Adrenal gland (tissue), 12 donors: Measurements from ENCODE around the gene FBXW7. TPM values are rescaled to one million over a fixed set of nuclear protein-coding genes. Genes with fewer than 3 reads are reported as not detected.

Source experiments
- DNase-seq, 7 donors: peaks; one replicate each; pipeline ENCODE4 v3.0.0-alpha.2; 2019 to 2020
- H3K27ac ChIP-seq, 5 donors: fragments of 200-600 bp; sonication (generic) in 4 of 5; 1 replicate in 3 of 5; 2 replicates in 2 of 5; pipeline versions ENCODE4 v1.5.1 to v1.8.0; 2016 to 2020; ENCODE audit warnings: mild to moderate bottlenecking in 1 of 5
- H3K27me3 ChIP-seq: fragments of 200-600 bp; 2 replicates; pipeline ENCODE4 v1.8.0; 2021
- H3K36me3 ChIP-seq, 2 donors: fragments of 200-600 bp; replicated peaks in 1 of 2; 1 replicate in 1 of 2; 2 replicates in 1 of 2; pipeline versions ENCODE4 v1.5.1 to v1.8.0; 2018 to 2022
- H3K4me1 ChIP-seq, 2 donors: fragments of 200-600 bp; replicated peaks in 1 of 2; 1 replicate in 1 of 2; 2 replicates in 1 of 2; pipeline versions ENCODE4 v1.5.1 to v1.8.0; 2018 to 2021
- H3K4me3 ChIP-seq, 4 donors: fragments of 200-600 bp; sonication (generic) in 3 of 4; one replicate each; pipeline ENCODE4 v1.5.1; 2016 to 2018
- H3K9me3 ChIP-seq, 3 donors: fragments of 200-600 bp; sonication (generic) in 1 of 3; replicated peaks in 1 of 3; 1 replicate in 2 of 3; 2 replicates in 1 of 3; pipeline versions ENCODE4 v1.5.1 to v1.8.0; 2016 to 2021
- POLR2A ChIP-seq, 2 donors: fragments of 450-650 bp; IDR thresholded peaks; one replicate each; pipeline ENCODE4 v1.6.1; 2017; ENCODE audit warnings: antibody characterized with exemption in 2 of 2, mild to moderate bottlenecking in 2 of 2, moderate library complexity in 1 of 2
- WGBS, 4 donors: extraction: QIAGEN DNeasy Blood & Tissue Kit in 2 of 4; methylation state at CpG; one replicate each; pipeline versions ENCODE4 v1.1.5 to v1.1.7; 2013 to 2017; 5-methylcytosine and 5-hydroxymethylcytosine counted together
- intact Hi-C, 2 donors: fragments of 100-400 bp; cut with DNase I; formaldehyde crosslinking; loops; one replicate each; pipeline versions ENCODE4 v1.14.1 to v1.15.0; 2022 to 2023
- polyA plus RNA-seq, 3 donors: library from polyadenylated mRNA; stranded (reverse); fragments of 200-250 nt in 2 of 3; fragments of 350-450 nt in 1 of 3; fragmentation: Illumina TruSeq in 1 of 3; extraction: RNeasy Lipid Tissue Mini Kit (QIAGEN cat#74804) in 1 of 3; gene quantifications; one replicate each; pipeline ENCODE4 v1.2.3, GENCODE V29; 2013 to 2014
- total RNA-seq, 9 donors: library from RNA; depleted of rRNA in 4 of 9; stranded (reverse); fragments of >200 nt in 4 of 9; fragments of 120-200 nt in 1 of 9; fragmentation: NEBNext Ultra II Directional in 1 of 9; extraction: Animal tissue kit (Norgen Biotek cat#: 25700) in 1 of 9; gene quantifications; one replicate each; pipeline versions ENCODE4 v1.1.0 to v1.2.4, GENCODE V29; 2013 to 2023
- TF ChIP-seq, protein P1 (sequence below), 6 experiments: fragments of 450-650 bp in 4 of 6; fragments of 200-600 bp in 2 of 6; sonication (generic) in 1 of 6; IDR thresholded peaks; 1 replicate in 5 of 6; 2 replicates in 1 of 6; pipeline versions ENCODE4 v1.5.1 to v1.8.0; 2016 to 2021; ENCODE audit warnings: antibody characterized with exemption in 6 of 6, mild to moderate bottlenecking in 2 of 6, moderate library complexity in 1 of 6
- donor health status: healthy with polysubstance abuse.
- donor health status: Bipolar disorder and iron deficiency.
- donor health status: DM: yes; HTN: yes; CAD: no.
- donor health status: DM: no; HTN: no; CAD: no.
- donor health status: DM: no; HTN: no; CAD: no.
- donor health status: DM: yes; HTN: yes; CAD: no.

The FBXW7 gene
- total and polyA plus RNA-seq, 12 donors, result 17.6 to 55.5 (median 30.9) TPM

DNA sequence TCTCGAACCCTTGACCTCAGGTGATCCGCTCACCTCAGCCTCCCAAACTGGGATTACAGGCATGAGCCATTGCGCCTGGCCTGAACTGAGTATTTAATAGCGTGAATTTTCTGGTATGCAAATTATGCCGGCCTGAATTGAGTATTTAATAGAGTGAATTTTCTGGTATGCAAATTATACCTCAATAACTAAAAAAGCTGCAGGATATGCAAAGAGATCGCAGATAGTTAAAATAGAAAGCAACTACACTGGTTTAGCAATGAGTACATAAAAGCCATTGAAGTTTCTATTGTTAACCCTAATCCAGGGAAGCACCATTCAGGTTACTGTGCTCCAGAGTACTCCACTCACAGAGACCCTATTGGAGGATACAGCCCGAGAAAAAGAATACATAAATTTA lies 22.8 kb downstream of the FBXW7 start:
- Histone ChIP-seq H3K4me1 (no peaks in the 10 kb centered on the region), H3K27me3 (no peaks in the 10 kb centered on the region), H3K4me3 (no peak overlapping the region), H3K9me3 (no peaks in the 10 kb centered on the region), H3K36me3 (no peaks in the 10 kb centered on the region), H3K27ac (no peak overlapping the region)
- TF ChIP-seq, protein P1, sequence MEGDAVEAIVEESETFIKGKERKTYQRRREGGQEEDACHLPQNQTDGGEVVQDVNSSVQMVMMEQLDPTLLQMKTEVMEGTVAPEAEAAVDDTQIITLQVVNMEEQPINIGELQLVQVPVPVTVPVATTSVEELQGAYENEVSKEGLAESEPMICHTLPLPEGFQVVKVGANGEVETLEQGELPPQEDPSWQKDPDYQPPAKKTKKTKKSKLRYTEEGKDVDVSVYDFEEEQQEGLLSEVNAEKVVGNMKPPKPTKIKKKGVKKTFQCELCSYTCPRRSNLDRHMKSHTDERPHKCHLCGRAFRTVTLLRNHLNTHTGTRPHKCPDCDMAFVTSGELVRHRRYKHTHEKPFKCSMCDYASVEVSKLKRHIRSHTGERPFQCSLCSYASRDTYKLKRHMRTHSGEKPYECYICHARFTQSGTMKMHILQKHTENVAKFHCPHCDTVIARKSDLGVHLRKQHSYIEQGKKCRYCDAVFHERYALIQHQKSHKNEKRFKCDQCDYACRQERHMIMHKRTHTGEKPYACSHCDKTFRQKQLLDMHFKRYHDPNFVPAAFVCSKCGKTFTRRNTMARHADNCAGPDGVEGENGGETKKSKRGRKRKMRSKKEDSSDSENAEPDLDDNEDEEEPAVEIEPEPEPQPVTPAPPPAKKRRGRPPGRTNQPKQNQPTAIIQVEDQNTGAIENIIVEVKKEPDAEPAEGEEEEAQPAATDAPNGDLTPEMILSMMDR (IDR thresholded peaks at IDR 0.05), result no peak
- TF ChIP-seq POLR2A (IDR thresholded peaks at IDR 0.05), result no peak
- 96 to 98% (median 97%) methylated on average over 7 of the region's 7 CpGs for WGBS, 4 donors
- intact Hi-C loops, result no loop called here
- no peak for DNase-seq

- Histone ChIP-seq H3K4me3 (no peak overlapping the region), H3K27ac (no peak overlapping the region), H3K9me3 (no peaks in the 10 kb centered on the region), H3K36me3 (no peaks in the 10 kb centered on the region), H3K4me1 (no peaks in the 10 kb centered on the region), H3K27me3 (no peaks in the 10 kb centered on the region)
- TF ChIP-seq, protein P1 (IDR thresholded peaks at IDR 0.05), result no peak
- no peak for TF ChIP-seq POLR2A (IDR thresholded peaks at IDR 0.05)
- intact Hi-C loops, result no loop called here
- 85 to 89% (median 86%) methylated on average over 5 of the region's 5 CpGs for WGBS, 4 donors
- DNase-seq, result no peak
Measured at GRCh38 chr4:152512483-152512882, 23.4 kb downstream of the FBXW7 start.

- no peaks in the 10 kb centered on the region for H3K36me3 ChIP-seq
- DNase-seq, result no peak
- no peaks in the 10 kb centered on the region for H3K9me3 ChIP-seq
- no peaks in the 10 kb centered on the region for H3K27me3 ChIP-seq
- WGBS, 4 donors, result 89 to 93% (median 91%) methylated on average over 7 of the region's 7 CpGs
- intact Hi-C loops, result no loop called here
- TF ChIP-seq POLR2A (IDR thresholded peaks at IDR 0.05), result no peak
- TF ChIP-seq, protein P1 (IDR thresholded peaks at IDR 0.05), result no peak
- H3K4me3 ChIP-seq, result no peak overlapping the region
- H3K4me1 ChIP-seq, result no peaks in the 10 kb centered on the region
- H3K27ac ChIP-seq, result no peak overlapping the region
Measured at GRCh38 chr4:152510349-152511147, 25.3 kb downstream of the FBXW7 start.

- Histone ChIP-seq H3K9me3 (no peaks in the 10 kb centered on the region), H3K27me3 (no peaks in the 10 kb centered on the region), H3K4me3 (no peak overlapping the region), H3K36me3 (no peaks in the 10 kb centered on the region), H3K27ac (no peak overlapping the region), H3K4me1 (no peaks in the 10 kb centered on the region)
- intact Hi-C loops, result no loop called here
- WGBS, 4 donors, result 78 to 88% (median 78%) methylated on average over 3 of the region's 3 CpGs
- DNase-seq, result no peak
- no peak for TF ChIP-seq POLR2A (IDR thresholded peaks at IDR 0.05)
- TF ChIP-seq, protein P1 (IDR thresholded peaks at IDR 0.05), result no peak
Measured at GRCh38 chr4:152509595-152510225, 26.2 kb downstream of the FBXW7 start.
